Medulla oblongata (tissue), 1 donor: ENCODE data around the gene CD40.

Source experiments
- DNase-seq: peaks from one replicate; pipeline ENCODE4 v3.0.0-alpha.2; 2015; ENCODE audit errors: extremely low spot score

CD40 gene

DNA sequence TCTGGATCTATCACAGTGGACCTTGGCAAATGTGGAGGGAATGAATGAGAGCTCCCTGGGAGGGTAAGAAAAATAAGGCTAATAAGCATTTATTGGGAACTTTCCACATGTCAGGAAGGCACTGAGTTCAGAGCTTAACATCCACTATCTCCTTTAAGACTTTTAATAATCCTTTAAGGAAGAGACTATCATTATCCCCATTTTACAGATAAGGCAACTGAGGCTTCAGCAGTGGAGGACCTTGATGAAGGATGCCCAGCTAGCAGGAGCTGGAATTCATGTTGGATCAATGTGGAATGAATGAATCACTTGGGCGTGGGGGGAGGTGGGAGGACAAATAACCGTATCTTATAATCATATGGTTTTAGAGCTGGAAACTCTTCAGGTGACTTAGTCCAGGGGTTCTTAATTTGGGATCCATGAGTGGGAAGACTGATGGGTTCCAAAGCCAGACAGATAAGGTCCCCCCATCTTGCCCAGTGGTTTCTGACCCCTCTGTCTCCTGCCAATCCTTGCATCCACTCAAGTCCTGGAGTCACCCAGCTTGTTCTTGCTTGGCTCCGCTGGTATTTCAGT, 54.9 kb downstream of the CD40 start:
- no peak for DNase-seq

DNA sequence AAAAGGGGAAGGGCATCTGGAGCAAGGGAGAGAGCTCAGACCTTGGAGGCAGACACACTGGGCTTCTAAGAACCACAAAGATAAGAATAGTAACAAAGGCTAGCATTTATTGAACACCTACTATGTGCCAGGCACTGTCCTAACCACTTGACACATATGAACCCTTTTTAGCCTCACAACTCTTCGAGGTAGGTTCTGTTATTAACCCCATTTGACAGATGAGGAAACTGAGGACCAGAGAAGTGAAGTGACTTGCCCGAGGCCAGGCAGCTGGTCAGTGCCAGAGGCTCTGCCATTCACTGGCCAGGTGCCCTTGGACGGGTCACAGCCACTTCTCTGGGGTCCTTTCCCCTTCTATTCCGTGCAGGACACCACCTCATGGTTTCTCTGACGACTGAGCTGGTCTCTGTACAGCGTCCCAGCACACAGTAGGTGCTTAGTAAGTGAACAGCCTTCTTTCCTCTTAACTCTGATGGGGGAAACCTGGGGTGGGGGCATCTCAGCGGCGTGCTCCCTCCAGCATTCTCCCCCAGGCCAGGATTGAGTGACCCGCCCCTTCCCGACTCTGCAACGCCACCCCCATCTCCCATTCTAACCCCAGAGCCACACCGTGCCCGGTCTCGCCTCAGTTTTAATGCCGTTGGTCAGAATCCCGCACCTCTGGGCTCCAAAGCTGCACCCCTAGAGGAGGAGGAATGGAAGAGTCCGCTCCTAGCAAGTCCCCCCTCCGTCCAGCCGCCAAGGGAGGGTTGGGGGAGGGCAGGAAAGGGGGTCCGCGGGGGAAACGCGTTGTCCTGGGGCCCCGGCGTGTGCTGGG, 55.7 kb downstream of the CD40 start:
- DNase-seq: no peak

DNA sequence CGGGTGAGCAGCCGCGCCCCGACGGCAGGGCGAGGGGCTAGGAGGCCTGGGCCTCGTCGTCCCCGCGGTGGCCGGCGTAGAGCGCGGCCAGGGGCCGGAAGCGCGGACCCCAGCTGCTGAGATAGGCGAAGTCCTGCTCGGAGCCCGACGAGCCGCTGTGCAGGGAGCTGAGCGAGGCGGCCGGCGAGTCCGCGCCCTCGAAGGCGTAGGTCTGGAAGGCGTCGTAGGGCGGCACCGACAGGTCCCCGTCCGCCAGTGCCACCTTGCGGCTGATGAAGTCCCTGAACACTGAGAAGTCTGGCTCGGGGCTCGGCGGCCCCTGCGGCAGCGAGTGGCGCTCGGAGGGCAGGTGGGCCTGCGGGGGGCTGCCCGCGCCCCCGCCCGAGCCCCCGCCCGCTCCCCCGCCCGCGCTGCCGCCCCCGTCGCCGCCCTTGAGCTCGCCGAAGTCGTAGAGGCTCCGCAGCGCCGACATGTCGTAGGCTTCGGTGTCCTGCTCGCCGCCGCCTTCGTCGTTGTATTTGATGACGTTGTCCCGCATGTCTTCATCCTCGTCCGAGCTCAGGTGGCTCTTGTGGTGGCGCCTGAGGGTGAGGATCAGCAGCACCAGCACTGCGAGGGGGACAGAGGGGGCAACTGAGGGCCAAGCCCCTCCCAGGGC, 56.5 kb downstream of the CD40 start:
- DNase-seq: peak; percentile 38

DNA sequence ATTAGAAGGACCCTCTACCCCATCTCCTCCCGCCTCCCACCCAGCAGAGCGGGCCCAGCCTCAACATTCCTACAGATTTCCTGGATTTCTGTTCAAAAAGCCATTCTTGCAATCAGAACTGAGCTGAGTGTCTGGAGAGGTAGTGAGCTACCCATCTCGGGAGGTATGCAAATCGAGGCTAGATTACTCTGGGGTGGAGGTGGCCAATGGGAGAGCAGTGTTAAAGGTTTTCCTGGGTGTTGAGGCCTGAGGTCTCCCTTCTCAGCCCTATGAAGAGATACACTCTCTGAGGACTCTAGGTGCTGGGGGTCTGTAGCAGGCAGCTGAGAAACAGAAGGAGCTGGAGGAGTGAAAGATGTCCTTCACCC, 57.0 kb downstream of the CD40 start:
- no peak for DNase-seq

DNA sequence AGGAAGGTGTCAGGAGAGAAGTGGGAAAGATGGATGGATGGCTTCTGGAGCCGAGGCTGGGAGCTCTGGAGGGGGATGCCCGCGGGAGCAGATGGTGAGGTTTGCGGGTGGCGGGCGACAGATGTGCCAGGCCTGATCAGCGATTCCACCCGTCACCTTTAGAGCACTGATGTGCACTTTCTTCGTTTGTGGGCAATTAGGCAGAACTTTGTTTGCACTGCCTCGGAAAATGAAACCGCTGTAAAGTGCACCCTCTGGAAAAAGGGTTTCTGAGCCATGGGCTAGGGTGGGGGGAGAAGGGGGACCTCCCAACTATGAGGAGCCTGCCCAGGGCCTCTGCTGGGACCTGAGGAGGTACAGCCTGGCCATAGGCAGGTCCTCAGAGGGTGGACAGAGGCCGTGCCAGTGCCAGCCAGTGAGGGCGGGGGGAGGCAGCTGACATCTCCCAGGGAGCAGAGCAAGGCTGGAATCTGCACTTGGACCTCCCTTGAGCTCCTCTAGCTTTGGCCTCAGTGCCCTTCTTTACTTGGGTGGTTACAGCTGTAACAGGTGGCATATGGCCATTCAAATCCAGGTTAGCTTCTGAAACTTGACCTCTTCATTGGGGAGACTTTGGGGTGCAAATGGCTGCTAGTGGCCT, 58.7 kb downstream of the CD40 start:
- no peak for DNase-seq

DNA sequence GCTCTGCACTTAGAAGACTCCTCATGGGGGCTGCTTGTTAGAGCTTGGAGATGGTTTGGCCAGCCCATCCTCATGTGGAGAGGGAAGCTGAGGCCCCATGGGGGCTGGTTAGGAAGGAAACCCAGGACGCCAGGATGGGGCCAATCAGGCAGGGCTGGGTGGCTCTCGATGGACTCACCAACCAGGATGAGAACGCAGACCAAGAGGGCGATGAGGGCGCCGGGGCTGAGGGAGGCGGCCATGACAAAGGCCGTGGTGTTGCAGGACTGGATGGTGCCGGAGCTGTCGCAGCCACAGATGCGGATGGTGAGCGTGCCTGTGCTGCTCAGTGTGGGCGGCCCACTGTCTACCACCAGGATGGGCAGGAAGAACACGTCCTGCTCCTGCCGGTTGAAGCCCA, 59.7 kb downstream of the CD40 start:
- no peak for DNase-seq

DNA sequence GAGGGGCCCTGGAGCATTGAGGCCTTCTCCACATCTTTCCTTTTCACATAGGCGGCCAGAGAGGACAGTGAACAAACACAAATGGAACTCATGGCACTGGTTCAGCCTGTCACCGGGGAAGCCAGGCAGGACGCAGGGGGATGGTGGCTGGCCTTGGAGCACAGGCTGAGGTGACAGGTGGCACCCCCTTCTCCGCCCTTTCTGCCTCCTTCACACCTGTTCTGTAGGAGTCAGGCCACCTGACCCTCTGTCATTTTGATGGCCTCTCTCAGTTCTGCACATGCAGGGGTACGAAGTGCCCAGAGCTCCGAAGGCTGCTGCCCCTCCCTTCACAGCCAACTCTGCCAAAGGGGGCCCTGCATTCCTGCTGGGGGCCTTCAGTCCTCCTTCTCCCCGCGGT, 60.8 kb downstream of the CD40 start:
- no peak for DNase-seq
